ENCODE data around the gene NFATC1.

Gene NFATC1

DNA sequence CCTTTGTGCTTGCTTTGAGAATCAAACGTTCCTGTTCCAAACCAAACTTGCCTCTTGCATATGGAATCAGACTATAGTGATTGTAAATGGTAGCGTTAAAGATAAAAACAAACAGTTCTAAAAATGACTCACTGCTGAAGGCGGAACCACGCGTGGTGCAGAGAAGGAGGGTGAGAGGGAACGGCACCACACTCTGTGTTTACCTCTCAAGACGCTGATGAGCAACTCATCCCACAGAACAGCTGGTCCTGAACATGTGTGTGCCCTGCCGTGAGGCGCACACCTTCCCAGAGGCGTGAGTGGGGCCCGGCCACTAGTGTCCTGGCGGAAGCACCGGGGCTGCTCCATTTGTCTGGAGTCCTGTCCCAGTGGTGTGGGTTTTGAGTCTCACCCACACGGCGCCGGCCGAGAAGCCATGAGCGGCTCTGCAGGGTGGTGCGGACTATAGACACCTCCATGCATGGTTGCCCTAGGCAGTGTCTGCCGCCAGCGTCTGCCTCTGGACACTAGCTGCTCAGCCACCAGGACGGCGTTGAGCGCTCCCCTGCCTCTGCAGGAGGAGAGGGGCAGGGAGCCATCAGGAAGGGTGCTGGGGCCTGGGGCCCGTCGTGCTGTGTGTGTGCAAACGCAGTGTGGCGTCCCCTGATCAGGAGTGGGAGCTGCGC lies 52.1 kb downstream of the NFATC1 start:
- TF ChIP-seq, protein P1, sequence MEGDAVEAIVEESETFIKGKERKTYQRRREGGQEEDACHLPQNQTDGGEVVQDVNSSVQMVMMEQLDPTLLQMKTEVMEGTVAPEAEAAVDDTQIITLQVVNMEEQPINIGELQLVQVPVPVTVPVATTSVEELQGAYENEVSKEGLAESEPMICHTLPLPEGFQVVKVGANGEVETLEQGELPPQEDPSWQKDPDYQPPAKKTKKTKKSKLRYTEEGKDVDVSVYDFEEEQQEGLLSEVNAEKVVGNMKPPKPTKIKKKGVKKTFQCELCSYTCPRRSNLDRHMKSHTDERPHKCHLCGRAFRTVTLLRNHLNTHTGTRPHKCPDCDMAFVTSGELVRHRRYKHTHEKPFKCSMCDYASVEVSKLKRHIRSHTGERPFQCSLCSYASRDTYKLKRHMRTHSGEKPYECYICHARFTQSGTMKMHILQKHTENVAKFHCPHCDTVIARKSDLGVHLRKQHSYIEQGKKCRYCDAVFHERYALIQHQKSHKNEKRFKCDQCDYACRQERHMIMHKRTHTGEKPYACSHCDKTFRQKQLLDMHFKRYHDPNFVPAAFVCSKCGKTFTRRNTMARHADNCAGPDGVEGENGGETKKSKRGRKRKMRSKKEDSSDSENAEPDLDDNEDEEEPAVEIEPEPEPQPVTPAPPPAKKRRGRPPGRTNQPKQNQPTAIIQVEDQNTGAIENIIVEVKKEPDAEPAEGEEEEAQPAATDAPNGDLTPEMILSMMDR (IDR thresholded peaks at IDR 0.05; ENCODE audit: borderline replicate concordance, control extremely low read depth, extremely low read depth, insufficient read depth, missing control alignments) = no peak
- DNase-seq (ENCODE audit: low spot score) = no peak
- in situ Hi-C loops (cut with MboI; ENCODE audit: low sequenced_read_pairs, unreplicated experiment) = no loop called here

- no peak for DNase-seq (ENCODE audit: low spot score)
These were observed 52.9 kb downstream of the NFATC1 start for GRCh38 chr18:79448621-79449020.

DNA sequence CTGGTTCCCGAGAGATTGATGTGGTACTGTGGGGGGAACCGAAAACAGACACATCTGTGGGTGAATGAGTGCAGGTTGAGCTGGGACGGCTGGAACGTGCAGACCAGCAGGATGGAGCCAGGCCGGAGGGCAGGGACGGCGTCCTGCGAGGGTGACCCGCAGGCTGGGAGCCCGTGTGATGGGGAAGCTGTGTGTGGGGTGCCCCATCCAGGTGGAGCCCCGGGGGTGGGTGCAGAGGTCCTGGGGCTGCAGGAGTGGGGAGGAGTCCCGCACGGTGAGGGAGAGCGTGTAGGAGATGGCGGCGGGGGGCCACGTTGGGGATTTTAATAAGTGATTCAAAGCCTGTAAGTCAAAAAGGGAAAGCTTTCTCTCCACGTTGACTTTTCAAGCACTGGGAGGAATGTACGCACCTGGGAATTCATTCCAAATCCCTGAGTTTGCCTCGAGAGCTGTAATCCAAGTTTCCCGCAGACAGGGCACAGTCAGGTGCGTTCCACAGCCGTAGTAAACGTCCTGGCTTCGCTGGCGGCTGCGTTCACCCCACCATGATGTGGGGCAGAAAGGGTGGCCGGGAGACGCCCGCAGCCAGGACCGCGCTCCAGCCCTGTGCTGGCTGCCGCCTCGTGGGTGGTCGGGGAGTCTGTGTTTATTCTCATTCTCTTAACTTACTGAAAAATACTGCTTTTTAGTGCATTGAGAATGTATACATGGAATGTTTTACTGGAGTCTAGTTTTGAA lies 54.0 kb downstream of the NFATC1 start:
- TF ChIP-seq, protein P1 (IDR thresholded peaks at IDR 0.05; ENCODE audit: borderline replicate concordance, control extremely low read depth, extremely low read depth, insufficient read depth, missing control alignments) = no peak
- DNase-seq (ENCODE audit: low spot score) = no peak
- in situ Hi-C loops (cut with MboI; ENCODE audit: low sequenced_read_pairs, unreplicated experiment) = no loop called here

More at GRCh38 chr18:79448621-79449020, 52.9 kb downstream of the NFATC1 start:
- TF ChIP-seq, protein P1 (IDR thresholded peaks at IDR 0.05; ENCODE audit: borderline replicate concordance, control extremely low read depth, extremely low read depth, insufficient read depth, missing control alignments) = no peak
- in situ Hi-C loops (cut with MboI; ENCODE audit: low sequenced_read_pairs, unreplicated experiment) = no loop called here

DNA sequence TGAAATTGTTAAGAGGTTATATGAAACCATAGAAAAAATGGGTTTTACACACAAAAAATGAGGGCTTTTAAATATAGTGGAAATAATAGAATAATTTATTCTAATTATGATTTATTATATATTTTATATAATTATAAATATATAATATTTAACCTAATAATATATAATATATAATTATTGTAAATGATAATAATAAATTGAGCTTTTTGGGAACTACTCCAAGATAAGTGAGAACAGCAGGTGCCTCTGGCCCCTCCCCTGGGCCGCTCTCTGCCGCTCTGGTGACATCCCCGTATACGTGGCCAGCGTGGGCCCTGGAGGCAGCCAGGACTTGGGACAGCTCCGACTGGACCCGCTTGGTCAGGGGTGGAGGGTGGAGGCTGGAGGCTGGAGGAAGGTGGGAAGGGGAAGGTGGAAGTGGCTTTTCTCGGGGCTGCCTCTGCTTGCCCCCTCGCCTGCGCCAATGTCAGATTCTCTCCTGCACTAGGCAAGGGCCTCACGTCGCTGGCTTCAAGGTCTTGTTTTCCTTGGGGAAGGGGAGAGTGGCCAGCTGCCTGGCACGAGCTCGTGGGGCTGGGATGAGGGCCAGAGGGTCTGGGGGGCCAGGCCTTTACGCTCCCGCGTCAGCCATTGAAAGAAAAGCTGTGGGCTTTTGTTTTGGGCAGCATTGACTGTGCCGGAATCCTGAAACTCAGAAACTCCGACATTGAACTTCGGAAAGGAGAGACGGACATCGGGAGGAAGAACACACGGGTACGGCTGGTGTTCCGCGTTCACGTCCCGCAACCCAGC lies 54.8 kb downstream of the NFATC1 start:
- no peak for DNase-seq (ENCODE audit: low spot score)
- TF ChIP-seq, protein P1 (IDR thresholded peaks at IDR 0.05; ENCODE audit: borderline replicate concordance, control extremely low read depth, extremely low read depth, insufficient read depth, missing control alignments) = no peak
- in situ Hi-C loops (cut with MboI; ENCODE audit: low sequenced_read_pairs, unreplicated experiment) = no loop called here

DNA sequence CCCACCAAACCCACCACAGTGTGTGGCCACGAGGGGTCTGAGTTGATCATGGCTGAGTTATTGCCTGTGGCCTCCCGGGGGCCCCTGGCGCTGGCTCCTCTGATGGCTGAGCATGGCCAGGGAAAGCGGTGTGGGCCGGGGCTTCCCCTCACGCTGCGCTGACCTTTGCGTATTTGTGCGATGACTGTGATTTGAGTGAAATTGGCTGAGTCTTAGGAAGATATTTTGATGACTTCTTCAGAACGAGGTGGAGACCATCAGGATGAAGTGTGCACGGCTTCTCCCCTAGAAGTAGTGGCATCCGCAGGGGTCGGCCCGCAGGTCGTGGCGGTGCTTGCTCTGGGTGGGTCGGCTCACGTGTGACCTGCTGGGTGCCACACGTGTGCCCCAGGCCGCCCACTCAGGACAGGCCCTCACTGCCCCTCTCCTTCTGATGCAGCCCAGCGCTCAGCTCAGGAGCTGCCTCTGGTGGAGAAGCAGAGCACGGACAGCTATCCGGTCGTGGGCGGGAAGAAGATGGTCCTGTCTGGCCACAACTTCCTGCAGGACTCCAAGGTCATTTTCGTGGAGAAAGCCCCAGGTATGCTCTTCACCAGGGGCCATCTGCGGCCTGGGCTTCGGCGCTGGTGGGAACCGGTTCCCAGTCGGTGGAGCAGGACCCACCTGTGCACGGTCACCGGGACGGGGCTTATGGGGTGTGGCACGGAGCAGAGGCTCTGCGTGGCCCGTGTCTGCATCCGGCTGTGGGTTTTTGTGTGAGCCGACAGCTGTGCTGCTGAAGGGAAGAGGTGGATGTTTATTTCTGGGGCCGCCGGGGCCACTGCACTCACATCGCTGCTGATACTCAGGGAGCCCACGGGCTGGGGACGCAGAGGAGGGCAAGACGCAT lies 55.8 kb downstream of the NFATC1 start:
- TF ChIP-seq, protein P1 (IDR thresholded peaks at IDR 0.05; ENCODE audit: borderline replicate concordance, control extremely low read depth, extremely low read depth, insufficient read depth, missing control alignments) = no peak
- in situ Hi-C loops (cut with MboI; ENCODE audit: low sequenced_read_pairs, unreplicated experiment) = no loop called here
- DNase-seq (ENCODE audit: low spot score) = no peak

All from GM13976 (cell line).